Measurements from ENCODE around the gene DAAM1. TPM values are rescaled to one million over a fixed set of nuclear protein-coding genes. Genes with fewer than 3 reads are reported as not detected.

DAAM1 gene
- total RNA-seq, 2 experiments from 2014 or later: 12.1 to 15.9 TPM

DNA sequence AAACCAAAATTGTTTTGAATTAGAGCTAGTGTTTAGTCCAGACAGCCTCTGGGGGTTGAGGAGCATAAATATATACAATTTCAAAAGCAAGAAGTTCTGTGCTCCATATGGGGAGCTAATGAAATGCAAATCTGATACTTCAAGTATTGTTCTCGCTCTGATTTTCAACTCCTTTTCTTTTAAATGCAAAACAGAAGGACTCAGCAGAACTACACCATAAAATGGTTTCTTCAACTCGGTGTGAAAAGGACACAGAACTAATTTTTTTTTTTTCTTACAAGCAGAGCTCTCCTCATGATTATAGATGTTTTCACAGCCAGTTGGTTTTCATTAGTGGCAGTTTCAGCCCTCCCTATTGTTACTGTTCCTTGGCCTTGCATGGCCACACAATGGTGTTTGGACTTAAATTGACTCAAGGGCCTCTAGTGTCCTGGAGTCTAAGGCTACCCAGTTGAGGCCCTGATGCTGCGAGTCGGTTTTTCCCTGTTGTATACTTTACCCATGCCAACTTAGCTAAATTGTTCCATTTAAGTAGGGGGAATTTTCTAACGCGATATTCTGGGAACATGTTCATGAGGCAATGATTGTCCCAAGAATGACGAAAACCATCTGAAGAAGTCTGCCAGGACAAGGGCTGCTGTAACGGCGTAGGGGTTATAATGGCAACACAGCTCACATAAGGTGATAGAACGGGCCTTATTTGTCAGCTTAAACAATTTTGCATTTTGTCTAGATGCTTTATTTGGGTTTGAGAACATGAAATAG is 156.4 kb downstream of the DAAM1 start:
- ATAC-seq: no peak
- H3K4me1 Mint-ChIP-seq: no peaks in the 10 kb centered on the region
- no peak for DNase-seq
- CTCF ChIA-PET: interaction anchor here (1.2 kb wide), 1 partner anchor 8 kb away, joined by 3 read pairs; no protein-coding TSS in a partner anchor
- H3K27me3 Mint-ChIP-seq: no peaks in the 10 kb centered on the region
- H3K9me3 Mint-ChIP-seq (ENCODE audit: low read depth): no peaks in the 10 kb centered on the region
- H3K27ac Mint-ChIP-seq: no peak overlapping the region
- H3K4me3 Mint-ChIP-seq: no peak overlapping the region
- peaks cover under 1% of the 10 kb centered on the region for H3K36me3 Mint-ChIP-seq

DNA sequence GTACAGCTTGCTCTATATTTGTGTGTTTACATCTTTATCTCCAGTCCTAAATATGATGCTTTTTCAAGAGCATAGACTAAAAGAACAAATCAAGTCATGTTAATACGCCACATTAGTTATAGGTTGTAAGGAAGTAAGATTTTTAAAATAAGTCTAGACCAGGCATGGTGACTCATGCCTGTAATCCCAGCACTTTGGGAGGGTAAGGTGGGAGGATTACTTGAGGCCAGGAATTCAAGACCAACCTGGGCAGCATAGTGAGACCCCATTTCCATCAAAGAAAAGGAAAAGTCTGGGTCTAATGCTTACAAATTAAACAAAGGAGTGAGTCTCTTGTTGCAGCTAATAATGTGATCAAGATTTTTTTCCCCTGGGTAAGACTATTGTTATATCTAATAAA is 157.9 kb downstream of the DAAM1 start:
- Mint-ChIP-seq H3K36me3 (no peaks in the 10 kb centered on the region), H3K27ac (no peak overlapping the region), H3K4me3 (no peak overlapping the region)

DNA sequence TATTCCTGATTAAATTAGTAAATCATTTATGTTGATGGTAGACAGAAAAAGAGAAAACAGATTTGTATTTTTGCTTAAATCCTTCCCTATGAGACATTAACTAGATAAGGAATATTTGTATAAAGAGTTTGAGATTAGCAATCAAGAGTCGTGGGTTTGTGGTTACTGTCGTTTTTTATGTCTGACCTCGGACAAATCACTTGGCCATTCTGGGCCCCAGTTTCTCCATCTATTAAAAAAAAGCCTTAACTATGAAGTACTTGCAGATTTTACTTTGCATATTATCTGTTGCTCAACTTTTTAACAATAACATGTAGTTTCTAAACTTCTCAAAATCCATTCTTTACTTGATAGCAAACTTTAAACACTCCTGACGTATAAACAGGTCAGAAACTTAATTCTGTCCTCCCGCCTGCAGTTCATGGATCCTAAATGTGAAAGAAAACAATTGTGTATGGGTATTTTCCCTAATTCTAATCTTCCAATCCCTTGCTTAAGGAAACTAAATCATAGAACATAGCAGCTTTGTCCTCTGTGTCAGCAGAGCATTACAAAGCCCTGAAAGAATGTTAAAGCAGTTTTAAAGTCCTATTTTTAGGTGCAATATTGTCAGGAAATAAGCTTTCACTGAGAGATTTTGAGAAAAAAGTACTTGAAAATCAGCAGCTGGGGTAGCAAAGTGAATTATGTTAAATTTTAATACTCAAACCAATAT is 158.5 kb downstream of the DAAM1 start:
- no peaks in the 10 kb centered on the region for H3K36me3 Mint-ChIP-seq
- no peaks in the 10 kb centered on the region for H3K4me1 Mint-ChIP-seq
- no peaks in the 10 kb centered on the region for H3K27me3 Mint-ChIP-seq
- DNase-seq (no peak), ATAC-seq (no peak)
- no peak overlapping the region for H3K4me3 Mint-ChIP-seq
- H3K9me3 Mint-ChIP-seq (ENCODE audit: low read depth): no peaks in the 10 kb centered on the region
- CTCF ChIA-PET: no interaction called here
- H3K27ac Mint-ChIP-seq: no peak overlapping the region

More for the DNA sequence above, 157.9 kb downstream of the DAAM1 start:
- ATAC-seq (no peak), DNase-seq (no peak)
- Mint-ChIP-seq H3K9me3 (ENCODE audit: low read depth) (no peaks in the 10 kb centered on the region), H3K4me1 (no peaks in the 10 kb centered on the region), H3K27me3 (no peaks in the 10 kb centered on the region)
- CTCF ChIA-PET: no interaction called here

DNA sequence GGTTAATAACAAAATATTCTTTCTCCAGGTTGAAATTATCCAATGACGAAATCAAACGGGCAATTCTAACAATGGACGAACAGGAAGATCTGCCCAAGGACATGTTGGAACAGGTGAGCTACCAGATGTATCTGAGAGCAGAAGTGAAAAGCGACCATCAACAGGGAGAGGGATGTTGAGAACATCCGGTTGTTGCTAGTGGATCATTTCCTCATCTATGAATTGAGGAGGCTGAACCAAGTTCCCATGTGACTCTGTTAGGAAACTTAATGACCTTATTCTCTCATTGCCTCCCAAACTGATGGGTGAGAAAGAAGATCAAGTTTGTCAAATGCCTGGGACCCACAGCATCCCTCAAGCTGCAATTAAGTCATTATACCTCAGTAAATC is 159.0 kb downstream of the DAAM1 start:
- ATAC-seq: no peak
- Mint-ChIP-seq H3K4me1 (no peaks in the 10 kb centered on the region), H3K27ac (no peak overlapping the region), H3K27me3 (no peaks in the 10 kb centered on the region), H3K9me3 (ENCODE audit: low read depth) (no peaks in the 10 kb centered on the region), H3K36me3 (no peaks in the 10 kb centered on the region), H3K4me3 (no peak overlapping the region)
- no peak for DNase-seq
- CTCF ChIA-PET: no interaction called here

DNA sequence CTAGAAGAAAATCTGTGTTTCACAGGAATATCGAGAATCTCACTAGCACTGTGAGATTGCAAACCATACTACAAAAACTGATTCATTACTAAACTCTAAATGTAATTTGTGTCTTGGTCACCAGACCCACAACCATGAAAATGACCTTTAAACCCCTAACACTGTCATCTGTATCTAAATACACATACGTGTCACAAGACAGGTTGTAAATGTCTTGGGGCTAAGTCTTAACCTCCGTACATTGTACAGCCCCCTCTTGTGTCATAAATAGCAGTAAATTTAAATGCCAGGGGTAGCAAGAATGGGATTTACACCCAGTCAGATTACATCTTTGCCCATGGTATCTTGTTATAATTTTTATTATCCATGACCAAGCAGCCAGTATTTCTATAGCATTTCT is 159.4 kb downstream of the DAAM1 start:
- Mint-ChIP-seq H3K27me3 (no peaks in the 10 kb centered on the region), H3K36me3 (no peaks in the 10 kb centered on the region), H3K9me3 (ENCODE audit: low read depth) (no peaks in the 10 kb centered on the region), H3K4me1 (no peaks in the 10 kb centered on the region), H3K4me3 (no peak overlapping the region), H3K27ac (no peak overlapping the region)
- CTCF ChIA-PET: no interaction called here
- no peak for ATAC-seq
- DNase-seq: no peak

DNA sequence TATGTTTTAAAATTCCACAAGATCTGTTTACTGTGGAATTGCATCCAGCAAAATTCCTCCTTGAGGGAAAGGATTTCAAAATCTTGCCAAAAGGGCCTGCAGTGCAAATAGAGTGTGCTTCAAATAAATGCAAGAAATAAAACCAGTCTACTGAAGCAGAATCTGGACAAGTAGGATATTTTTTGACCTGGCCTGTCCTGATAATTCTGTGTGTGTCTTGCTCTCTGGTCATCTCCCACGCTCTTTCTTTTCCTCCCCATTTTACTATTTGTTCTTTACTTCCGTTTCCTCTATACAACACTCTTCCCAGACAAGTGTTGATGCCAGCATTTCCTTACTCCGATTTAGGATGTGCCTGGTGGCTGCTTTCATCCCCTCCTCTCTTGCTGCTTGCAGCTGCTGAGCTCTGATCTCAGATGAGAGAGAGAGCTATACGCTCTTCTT is 160.8 kb downstream of the DAAM1 start:
- Mint-ChIP-seq H3K4me3 (no peak overlapping the region), H3K36me3 (peaks cover 2% of the 10 kb centered on the region), H3K9me3 (ENCODE audit: low read depth) (no peaks in the 10 kb centered on the region), H3K4me1 (no peaks in the 10 kb centered on the region), H3K27me3 (no peaks in the 10 kb centered on the region), H3K27ac (no peak overlapping the region)
- ATAC-seq (no peak), DNase-seq (no peak)
- CTCF ChIA-PET: no interaction called here

DNA sequence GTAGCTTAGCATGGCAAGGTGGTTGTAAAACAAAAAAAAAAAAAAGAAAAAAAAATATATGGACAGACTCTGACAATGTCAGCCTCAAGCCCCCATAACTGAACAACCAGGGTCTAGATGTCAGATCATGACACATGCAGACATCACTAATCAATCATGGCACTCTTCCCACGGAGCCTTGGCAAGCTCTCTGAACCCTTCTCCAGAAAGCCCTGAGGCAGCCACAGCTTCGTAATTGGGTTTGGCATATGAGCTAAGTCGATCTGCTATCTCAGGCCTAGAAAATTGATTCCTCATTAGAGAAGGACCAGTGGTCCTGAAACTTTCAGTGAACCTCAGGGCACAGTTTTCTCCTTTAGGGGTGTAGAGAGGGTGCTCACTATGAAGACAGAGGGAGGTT is 164.5 kb downstream of the DAAM1 start:
- CTCF ChIA-PET: interaction anchor here (1.1 kb wide), 1 partner anchor 9 kb away, joined by 3 read pairs; no protein-coding TSS in a partner anchor
- Mint-ChIP-seq H3K27ac (no peak overlapping the region), H3K36me3 (peaks cover 4% of the 10 kb centered on the region), H3K4me1 (no peaks in the 10 kb centered on the region), H3K9me3 (ENCODE audit: low read depth) (no peaks in the 10 kb centered on the region), H3K4me3 (no peak overlapping the region), H3K27me3 (no peaks in the 10 kb centered on the region)
- ATAC-seq (no peak), DNase-seq (no peak)

DNA sequence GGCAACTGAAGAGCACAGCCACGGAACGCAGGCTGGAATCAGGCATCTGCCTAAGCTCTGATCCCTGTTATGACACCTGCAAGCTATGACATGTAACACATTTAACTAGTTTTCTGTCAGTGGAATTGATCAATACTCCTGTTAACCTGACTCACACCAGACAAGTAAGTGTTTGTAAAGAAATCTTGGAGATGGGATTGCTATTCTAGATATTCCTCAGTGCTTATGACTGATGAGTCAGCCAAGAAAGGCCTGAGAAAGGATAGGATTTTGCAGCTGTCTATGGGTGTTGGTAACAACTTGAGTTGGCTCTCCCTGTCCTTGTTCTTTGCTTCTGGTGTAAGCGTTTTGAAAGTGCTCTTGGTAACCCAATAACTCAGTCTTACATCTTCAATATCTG is 166.2 kb downstream of the DAAM1 start:
- Mint-ChIP-seq H3K27ac (no peak overlapping the region), H3K9me3 (ENCODE audit: low read depth) (no peaks in the 10 kb centered on the region), H3K36me3 (peaks cover 6% of the 10 kb centered on the region), H3K4me1 (peaks cover 1% of the 10 kb centered on the region), H3K4me3 (no peak overlapping the region), H3K27me3 (no peaks in the 10 kb centered on the region)
- no peak for DNase-seq
- CTCF ChIA-PET: no interaction called here
- ATAC-seq: no peak

DNA sequence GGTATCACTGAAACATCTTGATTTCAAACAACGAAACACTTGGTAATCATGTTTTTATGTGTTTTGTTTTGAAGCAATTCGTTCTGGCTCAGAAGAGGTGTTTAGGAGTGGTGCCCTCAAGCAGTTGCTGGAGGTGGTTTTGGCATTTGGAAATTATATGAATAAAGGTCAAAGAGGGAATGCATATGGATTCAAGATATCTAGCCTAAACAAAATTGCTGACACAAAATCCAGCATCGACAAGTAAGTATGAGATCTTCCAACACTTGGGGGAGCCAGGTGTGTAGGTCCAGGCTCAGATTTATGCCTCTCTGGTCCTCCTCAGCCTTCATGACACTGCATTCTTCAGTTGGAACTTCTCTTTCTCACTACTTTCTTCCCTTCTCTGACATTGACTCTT is 166.6 kb downstream of the DAAM1 start:
- H3K4me3 Mint-ChIP-seq: no peak overlapping the region
- peaks cover 2% of the 10 kb centered on the region for H3K4me1 Mint-ChIP-seq
- H3K27me3 Mint-ChIP-seq: no peaks in the 10 kb centered on the region
- DNase-seq: no peak
- no peak overlapping the region for H3K27ac Mint-ChIP-seq
- no peaks in the 10 kb centered on the region for H3K9me3 Mint-ChIP-seq (ENCODE audit: low read depth)
- no peak for ATAC-seq
- CTCF ChIA-PET: no interaction called here
- H3K36me3 Mint-ChIP-seq: peaks cover 6% of the 10 kb centered on the region

DNA sequence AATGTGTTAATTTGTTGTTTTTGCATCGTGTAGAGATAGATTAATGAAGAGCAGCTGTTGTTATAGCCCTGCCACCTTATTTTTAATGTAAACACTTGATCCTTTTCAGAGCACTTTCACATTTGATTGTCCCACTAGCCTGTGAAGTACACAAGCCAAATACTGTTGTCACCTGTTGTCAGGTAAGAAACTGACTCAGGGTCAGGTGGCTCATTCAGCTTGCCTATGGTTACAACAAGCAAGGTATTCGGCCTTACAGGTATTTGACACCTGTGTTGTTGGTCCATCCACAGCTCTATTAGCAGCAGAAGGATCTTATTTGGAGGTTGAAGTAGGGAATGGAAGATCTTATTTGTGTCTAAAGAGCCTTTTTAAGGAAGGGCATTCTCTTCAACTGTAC is 167.8 kb downstream of the DAAM1 start:
- no peak overlapping the region for H3K4me3 Mint-ChIP-seq
- DNase-seq (no peak), ATAC-seq (no peak)
- H3K27ac Mint-ChIP-seq: no peak overlapping the region
- peaks cover 6% of the 10 kb centered on the region for H3K36me3 Mint-ChIP-seq
- no peaks in the 10 kb centered on the region for H3K9me3 Mint-ChIP-seq (ENCODE audit: low read depth)
- no peaks in the 10 kb centered on the region for H3K27me3 Mint-ChIP-seq
- CTCF ChIA-PET: no interaction called here
- H3K4me1 Mint-ChIP-seq: peaks cover 2% of the 10 kb centered on the region

DNA sequence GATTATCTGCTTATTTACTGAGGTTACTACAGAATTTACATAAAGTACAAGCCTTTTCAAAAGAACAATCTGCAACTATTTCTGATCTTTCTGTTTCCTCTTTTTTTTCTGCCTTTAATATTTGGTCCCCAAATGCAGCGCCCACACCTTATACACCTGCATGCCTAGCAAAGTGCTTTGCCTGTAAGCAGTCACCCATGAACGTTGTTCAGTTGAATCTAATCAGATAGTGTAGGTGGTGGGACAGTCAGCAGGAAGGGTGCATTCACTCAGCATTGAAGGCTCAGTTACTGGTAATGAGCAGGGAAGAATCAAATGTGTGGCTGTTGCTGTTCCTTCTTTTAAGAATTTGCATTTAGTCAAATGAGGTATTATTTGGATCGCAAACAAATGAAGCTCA is 168.3 kb downstream of the DAAM1 start:
- no peaks in the 10 kb centered on the region for H3K9me3 Mint-ChIP-seq (ENCODE audit: low read depth)
- no peak overlapping the region for H3K27ac Mint-ChIP-seq
- no peaks in the 10 kb centered on the region for H3K27me3 Mint-ChIP-seq
- no peak for DNase-seq
- no peak overlapping the region for H3K4me3 Mint-ChIP-seq
- no peak for ATAC-seq
- CTCF ChIA-PET: no interaction called here
- H3K36me3 Mint-ChIP-seq: peaks cover 6% of the 10 kb centered on the region
- H3K4me1 Mint-ChIP-seq: peaks cover 2% of the 10 kb centered on the region

DNA sequence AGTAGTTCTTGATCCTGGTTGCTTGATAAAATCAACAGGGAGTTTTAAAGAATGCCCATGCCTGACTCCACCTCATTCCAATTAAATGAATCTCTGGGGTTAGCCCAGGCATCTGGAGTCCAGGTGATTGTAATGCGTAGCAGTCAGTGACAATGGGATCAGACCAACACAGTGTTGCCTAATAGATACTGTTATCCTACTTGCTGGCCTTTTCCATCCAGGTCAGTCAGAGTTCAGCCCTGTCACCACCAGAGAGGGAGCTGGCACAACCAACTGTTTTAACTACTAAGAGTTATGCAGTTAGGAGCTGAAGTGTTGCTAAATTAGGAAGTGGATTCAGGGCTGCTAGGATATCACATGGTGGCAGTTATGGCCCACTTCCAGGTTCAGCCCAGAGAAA is 169.6 kb downstream of the DAAM1 start:
- Mint-ChIP-seq H3K9me3 (ENCODE audit: low read depth) (no peaks in the 10 kb centered on the region), H3K27me3 (no peaks in the 10 kb centered on the region), H3K27ac (no peak overlapping the region), H3K36me3 (peaks cover 6% of the 10 kb centered on the region), H3K4me1 (peaks cover 2% of the 10 kb centered on the region), H3K4me3 (no peak overlapping the region)
- DNase-seq: no peak
- CTCF ChIA-PET: no interaction called here
- no peak for ATAC-seq

DNA sequence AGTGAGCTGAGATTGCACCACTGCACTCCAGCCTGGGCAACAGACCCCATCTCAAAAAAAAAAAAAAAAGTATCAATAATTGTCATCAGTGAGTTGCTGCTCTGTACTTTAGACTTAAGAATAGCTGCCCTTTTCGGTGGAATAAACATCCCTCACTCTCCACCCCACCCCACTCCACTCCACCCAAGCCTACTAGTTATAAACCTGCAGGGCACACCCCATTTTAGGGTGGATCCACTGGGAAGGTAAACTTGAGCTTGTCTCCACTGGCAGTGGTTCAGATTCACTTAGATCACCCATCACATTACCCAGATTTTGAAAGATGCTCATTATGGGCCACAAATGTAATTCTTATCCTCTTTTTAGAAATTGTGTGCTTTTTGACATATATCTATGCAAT is 170.3 kb downstream of the DAAM1 start:
- DNase-seq: no peak
- Mint-ChIP-seq H3K4me3 (no peak overlapping the region), H3K4me1 (peaks cover 2% of the 10 kb centered on the region), H3K36me3 (peaks cover 4% of the 10 kb centered on the region), H3K9me3 (ENCODE audit: low read depth) (no peaks in the 10 kb centered on the region), H3K27me3 (no peaks in the 10 kb centered on the region), H3K27ac (no peak overlapping the region)
- no peak for ATAC-seq
- CTCF ChIA-PET: no interaction called here

DNA sequence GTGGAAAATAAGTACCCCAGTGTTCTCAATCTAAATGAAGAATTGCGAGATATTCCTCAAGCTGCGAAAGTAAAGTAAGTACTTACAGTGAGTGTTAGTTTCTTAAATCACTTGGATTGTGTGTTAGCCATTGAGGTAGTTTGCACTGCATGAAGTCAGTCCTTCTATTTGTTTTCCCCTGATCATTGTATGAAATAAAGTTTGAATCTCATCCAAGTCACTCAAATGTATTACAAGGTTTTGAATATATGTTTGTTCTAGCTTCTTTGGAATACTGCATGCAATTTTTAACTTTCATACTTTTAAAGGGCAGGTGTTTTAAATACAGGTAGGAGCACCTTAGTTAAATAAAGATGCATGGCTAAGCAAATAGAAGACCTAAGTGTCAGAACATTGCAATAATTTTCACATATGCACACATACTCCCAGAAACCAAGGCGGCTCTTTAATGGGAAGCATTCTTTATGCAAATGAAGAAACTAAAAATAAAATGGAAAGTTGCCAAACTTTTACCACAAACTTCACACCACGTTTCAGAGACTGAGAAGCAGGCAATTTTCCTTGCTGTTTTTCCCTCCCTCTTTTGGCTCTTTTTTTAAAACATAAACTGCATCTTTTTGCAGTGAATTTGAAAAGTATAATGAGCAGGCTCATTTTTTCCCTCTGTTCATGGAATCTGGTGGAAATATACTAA is 171.1 kb downstream of the DAAM1 start:
- Mint-ChIP-seq H3K27me3 (no peaks in the 10 kb centered on the region), H3K36me3 (peaks cover 7% of the 10 kb centered on the region), H3K9me3 (ENCODE audit: low read depth) (no peaks in the 10 kb centered on the region), H3K4me1 (peaks cover 2% of the 10 kb centered on the region), H3K27ac (no peak overlapping the region), H3K4me3 (no peak overlapping the region)
- ATAC-seq: no peak
- CTCF ChIA-PET: no interaction called here
- no peak for DNase-seq

Data from activated CD8-positive, alpha-beta memory T cell treated with anti-CD3 and anti-CD28 coated beads, Interleukin-2, amount 10 ng/mL, durations not matched to agents 7 days and 5 days (primary cell).